HEK293 (cell line): ENCODE measurements around the gene SLC2A4.
A peak's percentile ranks its signal among the peaks of the same experiment; 100 is the strongest.

ENCODE experiments used
- BCL6B ChIP-seq: fragments of 450-650 bp; formaldehyde crosslinking; IDR thresholded peaks from 2 replicates; pipeline ENCODE4 v1.5.1; 2017; ENCODE audit warnings: missing biosample characterization, missing genetic modification characterization
- EGR2 ChIP-seq: fragments of 450-650 bp; formaldehyde crosslinking; IDR thresholded peaks from 2 replicates; pipeline ENCODE4 v1.5.1; 2016; ENCODE audit warnings: low read depth, missing biosample characterization, missing genetic modification characterization
- GLIS2 ChIP-seq: fragments of 450-650 bp; formaldehyde crosslinking; IDR thresholded peaks from 2 replicates; pipeline ENCODE4 v1.5.1; 2016; ENCODE audit warnings: missing biosample characterization, missing genetic modification characterization
- HOXD13 ChIP-seq: sonication (generic); formaldehyde crosslinking; IDR thresholded peaks from 2 replicates; pipeline ENCODE4 v1.8.0; 2022; ENCODE audit warnings: missing genetic modification reagents, borderline replicate concordance
- KLF8 ChIP-seq: fragments of 450-650 bp; formaldehyde crosslinking; IDR thresholded peaks from 2 replicates; pipeline ENCODE4 v1.5.1; 2016; ENCODE audit warnings: missing biosample characterization, missing genetic modification characterization
- KLF9 ChIP-seq: fragments of 450-650 bp; formaldehyde crosslinking; IDR thresholded peaks from 2 replicates; pipeline ENCODE4 v1.5.1; 2016; ENCODE audit warnings: missing biosample characterization, missing genetic modification characterization, low read depth
- PATZ1 ChIP-seq: fragments of 450-650 bp; formaldehyde crosslinking; IDR thresholded peaks from 2 replicates; pipeline ENCODE4 v1.5.1; 2016; ENCODE audit warnings: missing biosample characterization, missing genetic modification characterization
- PBX3 ChIP-seq: sonication (generic); formaldehyde crosslinking; IDR thresholded peaks from 2 replicates; pipeline ENCODE4 v1.8.1; 2022; ENCODE audit warnings: mild to moderate bottlenecking, moderate library complexity, missing genetic modification reagents
- PRDM1 ChIP-seq: fragments of 450-650 bp; formaldehyde crosslinking; IDR thresholded peaks from 2 replicates; pipeline ENCODE4; 2016; ENCODE audit warnings: missing biosample characterization, missing genetic modification characterization
- SP2 ChIP-seq: fragments of 450-650 bp; formaldehyde crosslinking; IDR thresholded peaks from 2 replicates; pipeline ENCODE4 v1.5.1; 2016; ENCODE audit warnings: missing biosample characterization, missing genetic modification characterization
- TRIM28 ChIP-seq: IDR thresholded peaks from 2 replicates; pipeline ENCODE4 v1.6.1; 2011; ENCODE audit warnings: low read length, control low read depth, borderline replicate concordance
- ZBTB17 ChIP-seq: fragments of 450-650 bp; formaldehyde crosslinking; IDR thresholded peaks from 2 replicates; pipeline ENCODE4 v1.5.1; 2016; ENCODE audit warnings: missing biosample characterization, missing genetic modification characterization
- ZBTB21 ChIP-seq: fragments of 450-650 bp; formaldehyde crosslinking; IDR thresholded peaks from 2 replicates; pipeline ENCODE4 v1.5.1; 2017; ENCODE audit warnings: missing biosample characterization, missing genetic modification characterization
- ZBTB44 ChIP-seq: fragments of 450-650 bp; IDR thresholded peaks from 2 replicates; pipeline ENCODE4 v1.5.1; 2018; ENCODE audit warnings: missing biosample characterization, mild to moderate bottlenecking, missing genetic modification characterization
- ZBTB6 ChIP-seq: fragments of 450-650 bp; formaldehyde crosslinking; IDR thresholded peaks from 2 replicates; pipeline ENCODE4 v1.5.1; 2017; ENCODE audit warnings: missing biosample characterization, missing genetic modification characterization
- ZBTB7A ChIP-seq: fragments of 450-650 bp; formaldehyde crosslinking; IDR thresholded peaks from 2 replicates; pipeline ENCODE4 v1.5.1; 2016; ENCODE audit warnings: low read depth, missing biosample characterization, missing genetic modification characterization
- ZEB2 ChIP-seq: fragments of 450-650 bp; formaldehyde crosslinking; IDR thresholded peaks from 2 replicates; pipeline ENCODE4 v1.5.1; 2016; ENCODE audit warnings: missing biosample characterization, missing genetic modification characterization
- ZNF112 ChIP-seq: fragments of 450-650 bp; formaldehyde crosslinking; IDR thresholded peaks from 2 replicates; pipeline ENCODE4 v1.5.0; 2017; ENCODE audit warnings: missing biosample characterization, missing genetic modification characterization
- ZNF175 ChIP-seq: fragments of 450-650 bp; formaldehyde crosslinking; IDR thresholded peaks from 2 replicates; pipeline ENCODE4 v1.5.1; 2016; ENCODE audit warnings: missing biosample characterization, missing genetic modification characterization
- ZNF266 ChIP-seq: fragments of 450-650 bp; formaldehyde crosslinking; IDR thresholded peaks from 2 replicates; pipeline ENCODE4 v1.5.1; 2016; ENCODE audit warnings: missing biosample characterization, missing genetic modification characterization, low read depth
- ZNF324 ChIP-seq: fragments of 450-650 bp; formaldehyde crosslinking; IDR thresholded peaks from 2 replicates; pipeline ENCODE4 v1.5.1; 2016; ENCODE audit warnings: missing biosample characterization, missing genetic modification characterization
- ZNF391 ChIP-seq: fragments of 450-650 bp; formaldehyde crosslinking; IDR thresholded peaks from 2 replicates; pipeline ENCODE4 v1.5.1; 2016; ENCODE audit warnings: low read depth, missing biosample characterization, missing genetic modification characterization, borderline replicate concordance
- ZNF423 ChIP-seq: fragments of 450-650 bp; formaldehyde crosslinking; IDR thresholded peaks from 2 replicates; pipeline ENCODE4 v1.5.1; 2016; ENCODE audit warnings: missing biosample characterization, missing genetic modification characterization
- ZNF449 ChIP-seq: fragments of 450-650 bp; formaldehyde crosslinking; IDR thresholded peaks from 2 replicates; pipeline ENCODE4 v1.5.1; 2017; ENCODE audit warnings: missing biosample characterization, mild to moderate bottlenecking, missing genetic modification characterization, moderate library complexity
- ZNF585B ChIP-seq: fragments of 450-650 bp; formaldehyde crosslinking; IDR thresholded peaks from 2 replicates; pipeline ENCODE4 v1.5.1; 2016; ENCODE audit warnings: missing biosample characterization, missing genetic modification characterization
- ZNF610 ChIP-seq: fragments of 450-650 bp; formaldehyde crosslinking; IDR thresholded peaks from 2 replicates; pipeline ENCODE4 v1.5.1; 2016; ENCODE audit warnings: missing biosample characterization, missing genetic modification characterization, borderline replicate concordance
- ZNF639 ChIP-seq: fragments of 450-650 bp; formaldehyde crosslinking; IDR thresholded peaks from 2 replicates; pipeline ENCODE4 v1.5.1; 2016; ENCODE audit warnings: missing biosample characterization, missing genetic modification characterization
- ZNF654 ChIP-seq: fragments of 450-650 bp; formaldehyde crosslinking; IDR thresholded peaks from 2 replicates; pipeline ENCODE4 v1.5.1; 2016; ENCODE audit warnings: low read depth, missing biosample characterization, missing genetic modification characterization
- ZNF670 ChIP-seq: fragments of 450-650 bp; formaldehyde crosslinking; IDR thresholded peaks from 2 replicates; pipeline ENCODE4 v1.5.1; 2016; ENCODE audit warnings: missing biosample characterization, missing genetic modification characterization, low read depth
- ZXDB ChIP-seq: fragments of 450-650 bp; formaldehyde crosslinking; IDR thresholded peaks from 2 replicates; pipeline ENCODE4 v1.5.1; 2016; ENCODE audit warnings: missing biosample characterization, missing genetic modification characterization

The SLC2A4 gene

GRCh38 chr17:7329374-7329996 is 48.0 kb downstream of the SLC2A4 start (continued):
- TF ChIP-seq ZNF449 (peak; percentile 25; the same call in 1 of the 2 replicates), BCL6B (tag by site-specific recombination) (no peak), PRDM1 (tag by site-specific recombination) (0 out of 2 replicates have a peak, but pooled peaks have one; percentile 27), ZNF423 (tag by site-specific recombination) (peak; percentile 54; the same call in 1 of the 2 replicates), ZBTB21 (peak; percentile 28; the same call in 1 of the 2 replicates), ZNF585B (no peak), ZBTB17 (tag by site-specific recombination) (peak; percentile 83), KLF9 (tag by site-specific recombination) (peak; percentile 99), ZNF391 (tag by site-specific recombination) (0 out of 2 replicates have a peak, but pooled peaks have one; percentile 22), ZXDB (tag by site-specific recombination) (peak; percentile 78), PATZ1 (tag by site-specific recombination) (peak; percentile 91), ZNF610 (tag by site-specific recombination) (peak; percentile 99), ZNF670 (no peak), PBX3 (CRISPR knock-in tag) (peak; percentile 71), GLIS2 (tag by site-specific recombination) (peak; percentile 80), ZBTB44 (tag by site-specific recombination) (no peak), ZNF639 (tag by site-specific recombination) (peak; percentile 60; the same call in 1 of the 2 replicates), SP2 (peak; percentile 86), ZNF654 (no peak), ZNF324 (tag by site-specific recombination) (0 out of 2 replicates have a peak, but pooled peaks have one; percentile 72), ZBTB6 (tag by site-specific recombination) (peak; percentile 97), KLF8 (tag by site-specific recombination) (peak; percentile 91), ZNF175 (tag by site-specific recombination) (no peak), ZEB2 (tag by site-specific recombination) (peak; percentile 76; the same call in 1 of the 2 replicates), TRIM28 (peak; percentile 71), EGR2 (0 out of 2 replicates have a peak, but pooled peaks have one; percentile 28), ZNF112 (tag by site-specific recombination) (no peak), HOXD13 (CRISPR knock-in tag) (peak; percentile 45; the same call in 1 of the 2 replicates), ZBTB7A (tag by site-specific recombination) (peak; percentile 86), ZNF266 (tag by site-specific recombination) (0 out of 2 replicates have a peak, but pooled peaks have one; percentile 9)
